Sigmoid colon (tissue), 4 donors: ENCODE measurements around the gene NOTCH1.
A peak's percentile ranks its signal among the peaks of the same experiment; 100 is the strongest.

Experiments
- POLR2A ChIP-seq, 2 donors: fragments of 450-650 bp; IDR thresholded peaks; one replicate each; pipeline ENCODE4 v1.6.1; 2016; ENCODE audit warnings: antibody characterized with exemption in 2 of 2, mild to moderate bottlenecking in 2 of 2, moderate library complexity in 2 of 2
- POLR2AphosphoS5 ChIP-seq, 4 donors: sonication (generic); formaldehyde crosslinking; IDR thresholded peaks; one replicate each; pipeline ENCODE4 v1.6.1; 2017; ENCODE audit warnings: antibody characterized with exemption in 4 of 4

GRCh38 chr9:136566901-136567300 lies 21.1 kb upstream of the NOTCH1 start:
- TF ChIP-seq POLR2A (IDR thresholded peaks at IDR 0.05) (no peak), POLR2AphosphoS5 (IDR thresholded peaks at IDR 0.05) (peak in 1 of 4 donors; percentile 25)
